ENCODE results near the gene RNF112. TPM values are rescaled to one million over a fixed set of nuclear protein-coding genes. Genes with fewer than 3 reads are reported as not detected.
"Not testable (repeated sequence)": the region's sequence is repeated elsewhere in the genome, so short reads cannot be mapped to it uniquely, and the experiment has no call there.

RNF112 gene
- total RNA-seq, 1 donor from 2014 or later: 0.96 TPM

- intact Hi-C loops (cut with micrococcal nuclease): no loop called here
These were observed 2.0 kb downstream of the RNF112 start for GRCh38 chr17:19412984-19413383.

GRCh38 chr17:19413761-19414160, 2.7 kb downstream of the RNF112 start:
- intact Hi-C loops (cut with micrococcal nuclease): no loop called here

- intact Hi-C loops (cut with micrococcal nuclease): no loop called here
These were observed 3.6 kb downstream of the RNF112 start for GRCh38 chr17:19414396-19415280.

DNA sequence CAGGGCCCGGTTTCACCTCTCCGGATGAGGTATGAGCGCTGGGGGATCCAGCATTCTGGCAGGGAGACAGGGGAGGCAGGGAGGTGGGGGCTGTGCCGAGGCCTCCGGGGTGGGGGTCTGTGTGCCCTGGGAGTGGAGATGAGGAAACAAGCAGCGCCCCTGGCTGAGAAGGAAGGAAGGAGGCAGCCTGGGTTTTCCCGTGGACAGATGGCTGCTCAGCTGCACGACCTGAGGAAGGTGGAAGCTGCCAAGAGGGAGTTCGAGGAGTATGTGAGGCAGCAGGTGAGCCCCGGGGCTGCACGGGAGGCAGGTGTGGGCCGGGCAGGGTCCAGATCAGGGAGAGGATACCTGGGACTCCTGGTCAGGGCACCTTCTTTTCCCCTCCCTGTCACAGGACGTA, 4.3 kb downstream of the RNF112 start:
- intact Hi-C loops (cut with micrococcal nuclease): no loop called here

GRCh38 chr17:19415806-19416775, 5.1 kb downstream of the RNF112 start:
- intact Hi-C loops (cut with micrococcal nuclease): no loop called here

- intact Hi-C loops (cut with micrococcal nuclease): no loop called here
These were observed 6.6 kb downstream of the RNF112 start for GRCh38 chr17:19417611-19418010.

- intact Hi-C loops (cut with micrococcal nuclease): no loop called here
These were observed 7.4 kb downstream of the RNF112 start for GRCh38 chr17:19418251-19418992.

- intact Hi-C loops (cut with micrococcal nuclease): no loop called here
These were observed 10.2 kb downstream of the RNF112 start for GRCh38 chr17:19421219-19421618.

DNA sequence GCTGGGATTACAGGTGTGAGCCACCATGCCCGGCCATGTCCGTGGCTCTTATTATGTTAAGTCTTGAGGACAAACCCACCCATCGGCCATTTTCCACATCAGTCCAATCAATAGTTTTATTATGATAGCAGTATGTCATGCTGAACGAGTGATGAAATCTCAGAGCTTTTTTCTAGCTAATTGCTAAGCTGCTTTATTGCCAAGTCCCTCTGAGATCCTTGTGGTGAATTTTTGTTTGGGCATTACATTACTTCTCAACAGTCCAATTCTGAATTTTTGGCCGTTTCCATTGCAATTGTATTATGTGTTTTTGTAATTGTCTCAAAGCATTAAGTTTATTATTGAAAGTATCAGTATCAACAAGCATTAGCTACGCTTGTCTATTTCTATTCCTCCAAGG, 10.9 kb downstream of the RNF112 start:
- intact Hi-C loops (cut with micrococcal nuclease): no loop called here

GRCh38 chr17:19424934-19425868, 14.2 kb downstream of the RNF112 start:
- intact Hi-C loops (cut with micrococcal nuclease): no loop called here

DNA sequence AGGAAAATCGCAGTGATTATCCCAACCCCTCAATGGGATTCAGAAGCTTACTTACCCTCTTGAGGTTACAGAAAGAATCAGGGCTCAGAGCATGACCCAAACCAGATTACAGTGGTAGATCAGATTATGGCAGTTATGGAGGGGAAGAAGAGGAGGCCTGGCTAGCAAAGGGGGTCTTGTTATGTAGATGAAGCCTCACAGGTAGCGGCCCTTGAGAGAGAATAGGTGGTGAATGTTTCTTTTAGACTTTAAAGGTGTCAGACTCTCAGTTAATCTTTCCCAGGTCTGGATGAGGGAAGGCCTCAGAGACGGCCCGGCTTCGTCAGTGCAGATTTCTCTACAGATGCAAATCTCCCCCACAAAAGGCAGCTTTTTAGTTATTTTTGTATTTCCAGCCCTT, 15.6 kb downstream of the RNF112 start:
- intact Hi-C loops (cut with micrococcal nuclease): no loop called here

DNA sequence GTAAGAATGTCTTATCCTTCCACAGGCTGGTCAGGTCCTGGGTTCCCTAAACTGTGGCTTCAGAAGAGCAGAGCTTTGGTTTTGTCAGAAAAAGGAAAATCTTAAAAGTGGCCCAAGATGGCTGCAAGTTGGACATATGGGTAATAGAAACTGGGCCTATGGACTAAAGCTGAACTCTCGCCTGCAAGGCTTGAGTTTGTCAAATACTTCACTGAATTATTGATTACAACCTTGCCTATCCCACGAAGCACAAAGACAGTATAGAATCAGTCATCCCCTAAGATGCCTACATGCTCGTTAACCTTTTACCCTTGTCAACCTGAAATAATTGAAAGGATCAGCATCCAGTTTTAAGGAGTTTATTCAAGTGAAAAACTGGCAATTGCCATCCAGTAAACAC, 20.7 kb downstream of the RNF112 start:
- intact Hi-C loops (cut with micrococcal nuclease): no loop called here

GRCh38 chr17:19433255-19433654, 22.2 kb downstream of the RNF112 start:
- intact Hi-C loops (cut with micrococcal nuclease): no loop called here

DNA sequence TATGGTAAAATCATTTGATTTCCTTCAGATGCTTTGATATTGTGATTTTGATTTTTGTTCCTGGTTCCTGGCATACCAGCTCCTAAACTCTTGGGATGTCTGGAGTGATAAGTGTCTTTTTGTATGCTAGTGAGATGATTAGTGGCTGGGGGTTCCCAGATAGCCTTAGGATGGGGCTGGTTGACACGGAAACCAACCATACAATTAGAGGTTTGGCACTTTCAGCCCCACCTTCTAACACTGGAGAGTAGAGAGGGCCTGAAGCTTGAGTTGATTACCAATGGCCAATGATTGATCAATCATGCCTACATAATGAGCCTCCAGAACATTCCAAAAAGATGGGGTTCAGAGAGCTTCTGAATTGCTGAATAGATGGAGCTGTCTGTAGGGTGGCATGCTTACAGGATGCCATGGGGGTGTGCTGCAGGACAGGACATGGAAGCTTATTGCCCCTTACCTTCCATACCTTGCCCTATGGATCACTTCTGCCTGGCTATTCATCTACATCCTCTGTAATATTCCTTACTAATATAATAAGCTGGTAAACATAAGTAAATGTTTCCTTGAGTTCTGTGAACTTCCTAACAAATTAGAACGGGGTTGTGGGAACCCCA, 22.8 kb downstream of the RNF112 start:
- intact Hi-C loops (cut with micrococcal nuclease): no loop called here

DNA sequence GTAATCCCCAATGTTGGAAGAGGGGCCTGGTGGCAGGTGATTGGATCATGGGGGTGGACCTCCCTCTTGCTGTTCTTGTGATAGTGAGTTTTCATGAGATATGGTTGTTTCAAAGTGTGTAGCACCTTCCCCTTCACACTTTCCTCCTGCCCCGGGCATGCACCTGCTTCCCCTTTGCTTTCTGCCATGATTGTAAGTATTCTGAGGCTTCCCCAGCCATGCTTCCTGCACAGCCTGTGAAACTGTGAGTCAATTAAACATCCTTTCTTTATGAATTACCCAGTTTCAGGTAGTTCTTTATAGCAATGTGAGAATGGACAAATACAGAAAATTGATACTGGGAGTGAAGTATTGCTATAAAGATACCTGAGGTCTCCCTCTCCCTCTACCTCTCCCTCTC, 29.4 kb downstream of the RNF112 start:
- intact Hi-C loops (cut with micrococcal nuclease): no loop called here

- intact Hi-C loops (cut with micrococcal nuclease): not testable (repeated sequence)
These were observed 30.3 kb downstream of the RNF112 start for GRCh38 chr17:19441288-19441687.

- intact Hi-C loops (cut with micrococcal nuclease): no loop called here
These were observed 31.7 kb downstream of the RNF112 start for GRCh38 chr17:19442731-19443130.

GRCh38 chr17:19443148-19443547, 32.1 kb downstream of the RNF112 start:
- intact Hi-C loops (cut with micrococcal nuclease): no loop called here

DNA sequence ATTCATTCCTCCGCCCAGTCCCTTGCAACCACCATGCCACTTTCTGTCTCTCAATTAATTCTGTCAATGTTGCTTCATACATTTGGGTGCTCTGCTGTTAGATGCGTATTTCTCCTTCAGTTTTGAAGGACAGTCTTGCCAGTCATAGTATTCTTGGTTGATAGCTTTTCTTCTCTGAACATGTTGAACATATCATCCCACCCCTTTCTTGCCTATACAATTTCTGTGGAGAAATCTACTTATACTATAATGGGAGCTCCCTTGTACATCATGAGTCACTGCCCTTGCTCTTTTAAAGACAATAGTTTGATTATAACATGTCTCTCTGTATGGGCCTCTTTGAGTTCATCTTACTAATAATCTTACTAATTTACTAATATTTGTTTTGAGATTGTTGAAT, 34.1 kb downstream of the RNF112 start:
- intact Hi-C loops (cut with micrococcal nuclease): no loop called here

DNA sequence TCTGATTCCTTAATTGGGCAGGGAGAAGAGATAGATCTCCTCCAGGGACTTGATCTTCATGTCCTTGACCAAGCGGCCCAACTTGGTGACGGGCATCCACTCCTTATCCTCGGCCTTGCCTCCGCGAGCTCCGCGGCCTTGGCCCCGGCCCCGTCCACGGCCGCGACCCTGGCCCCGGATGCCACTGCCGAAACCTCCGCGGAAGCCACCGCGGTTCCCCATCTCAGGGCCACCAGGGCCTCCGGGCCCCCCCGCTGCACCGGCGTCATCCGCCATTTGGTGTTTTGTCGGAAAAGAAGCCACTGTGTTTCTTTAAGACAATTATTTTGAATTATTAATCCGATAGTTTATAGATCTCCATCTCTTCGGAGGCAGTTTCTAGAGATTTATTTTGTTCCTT, 35.5 kb downstream of the RNF112 start:
- intact Hi-C loops (cut with micrococcal nuclease): not testable (repeated sequence)
